Measurements from ENCODE around the gene SH3GLB1. TPM values are rescaled to one million over a fixed set of nuclear protein-coding genes. Genes with fewer than 3 reads are reported as not detected.

Gene SH3GLB1
- total and polyA plus RNA-seq, 2 of the 4 experiments (the other 2 are of a cell fraction), result 22.2 to 36.5 TPM

- H3K4me1 ChIP-seq (ENCODE audit: control insufficient read depth, insufficient read depth, low read length), result no peaks in the 10 kb centered on the region
- no peak overlapping the region for H2BK20ac ChIP-seq (ENCODE audit: low read depth, low read length)
- H3K14ac ChIP-seq (replicated peaks; ENCODE audit: low read depth, low read length), result no peak overlapping the region
- H2AK5ac ChIP-seq (ENCODE audit: low read depth, low read length), result no peak overlapping the region
- ATAC-seq (ENCODE audit: low read depth) (no peak), DNase-seq (no peak)
- H3K18ac ChIP-seq (ENCODE audit: low read depth, low read length), result no peak overlapping the region
- H3K36me3 ChIP-seq (ENCODE audit: control insufficient read depth, insufficient read depth, low read length), result peaks cover 3% of the 10 kb centered on the region; the same call in 1 of the 2 replicates
- TF ChIP-seq MXI1 (IDR thresholded peaks at IDR 0.05; ENCODE audit: borderline replicate concordance, low read depth, low read length), result no peak
- TF ChIP-seq FOS (IDR thresholded peaks at IDR 0.05; ENCODE audit: low read depth, low read length), result no peak
- TF ChIP-seq BHLHE40 (IDR thresholded peaks at IDR 0.05; ENCODE audit: low read depth, low read length), result no peak
- TF ChIP-seq NFE2L2 (IDR thresholded peaks at IDR 0.05; ENCODE audit: low read depth, low read length), result no peak
- no peak for TF ChIP-seq RCOR1 (IDR thresholded peaks at IDR 0.05; ENCODE audit: insufficient replicate concordance, low read length)
- TF ChIP-seq RFX5 (IDR thresholded peaks at IDR 0.05; ENCODE audit: low read depth, low read length), result no peak
- TF ChIP-seq CEBPB (IDR thresholded peaks at IDR 0.05; ENCODE audit: low read depth, low read length), result no peak
- no peak for TF ChIP-seq RAD21 (IDR thresholded peaks at IDR 0.05; ENCODE audit: low read length)
- TF ChIP-seq SMC3 (IDR thresholded peaks at IDR 0.05; ENCODE audit: low read depth, low read length), result no peak
- no peak for TF ChIP-seq ELK1 (IDR thresholded peaks at IDR 0.05; ENCODE audit: borderline replicate concordance, low read depth, low read length)
- TF ChIP-seq MAZ (IDR thresholded peaks at IDR 0.05; ENCODE audit: borderline replicate concordance, low read depth, low read length), result no peak
- no peak overlapping the region for H2BK120ac ChIP-seq (ENCODE audit: low read depth, low read length)
- H3K27ac ChIP-seq (ENCODE audit: insufficient read depth, low read length), result no peak overlapping the region
- H3K23ac ChIP-seq (ENCODE audit: low read depth, low read length), result no peak overlapping the region
- no peaks in the 10 kb centered on the region for H3K9me3 ChIP-seq (ENCODE audit: control insufficient read depth, insufficient read depth, low read length)
- intact Hi-C loops (cut with micrococcal nuclease), result no loop called here
- no peak overlapping the region for H3K9ac ChIP-seq (ENCODE audit: low read depth, low read length)
- ChIA-PET CTCF (no interaction called here), POLR2A (ENCODE audit: unreplicated experiment) (no interaction called here)
- H3K4ac ChIP-seq (ENCODE audit: low read depth, low read length), result no peak overlapping the region
- no peak overlapping the region for H2BK15ac ChIP-seq (ENCODE audit: low read depth, low read length)
- H3K79me1 ChIP-seq (ENCODE audit: low read depth in 1 of 2, low read length in 2 of 2), result no peaks in the 10 kb centered on the region
- in situ Hi-C loops (cut with MboI; ENCODE audit: low sequenced_read_pairs), result no loop called here
- no peak overlapping the region for H3K4me2 ChIP-seq (ENCODE audit: low read depth, low read length)
- H4K8ac ChIP-seq (ENCODE audit: low read depth in 2 of 2, low read length in 2 of 2), result no peak overlapping the region
- no CpG with 5 or more reads among the region's 1 CpG for WGBS, 2 experiments (ENCODE audit: extremely low coverage in 2 of 2, insufficient read length in 1 of 2)
- H3K9me1 ChIP-seq (ENCODE audit: insufficient read depth, low read length), result no peaks in the 10 kb centered on the region
- H3K4me3 ChIP-seq (ENCODE audit: insufficient read depth, low read depth, low read length), result no peak overlapping the region
- no peak overlapping the region for H2AFZ ChIP-seq (replicated peaks; ENCODE audit: low read length, poor library complexity)
- BruUV-seq (replicated peaks), result no TSS peak
- H2AK9ac ChIP-seq (replicated peaks; ENCODE audit: low read depth, low read length, poor library complexity), result no peak overlapping the region
- no peak overlapping the region for H3K56ac ChIP-seq (ENCODE audit: extremely low read depth, insufficient read depth, low read length)
- dilution Hi-C loops (cut with HindIII; ENCODE audit: low sequenced_read_pairs, unreplicated experiment), result no loop called here
- H2BK5ac ChIP-seq (ENCODE audit: low read depth, low read length, poor library complexity, severe bottlenecking), result no peak overlapping the region
- no peaks in the 10 kb centered on the region for H3K27me3 ChIP-seq (ENCODE audit: control insufficient read depth, insufficient read depth, low read length)
- H4K20me1 ChIP-seq (ENCODE audit: insufficient read depth, low read length), result no peaks in the 10 kb centered on the region
- no peak overlapping the region for H4K91ac ChIP-seq (ENCODE audit: insufficient read depth, low read depth, low read length)
- no peak overlapping the region for H4K5ac ChIP-seq (ENCODE audit: low read depth, low read length)
These were observed 45.7 kb downstream of the SH3GLB1 start for GRCh38 chr1:86750076-86750475.
